Subcutaneous abdominal adipose tissue (tissue), 5 donors: Measurements from ENCODE around the gene ANO7.

Source experiments
- H3K27ac ChIP-seq: one replicate; pipeline ENCODE4 v1.7.0; 2013; ENCODE audit warnings: low read depth, mild to moderate bottlenecking, inconsistent platforms, low read length, moderate library complexity
- H3K27me3 ChIP-seq, 5 donors: one replicate each; pipeline ENCODE4 v1.7.0; 2013; ENCODE audit warnings: low read length in 5 of 5, inconsistent platforms in 1 of 5; ENCODE audit not compliant: control insufficient read depth in 5 of 5, insufficient read depth in 4 of 5
- H3K36me3 ChIP-seq, 5 donors: one replicate each; pipeline ENCODE4 v1.7.0; 2013; ENCODE audit warnings: low read length in 5 of 5; ENCODE audit not compliant: control insufficient read depth in 5 of 5, insufficient read depth in 5 of 5
- H3K4me1 ChIP-seq, 5 donors: one replicate each; pipeline ENCODE4 v1.7.0; 2013; ENCODE audit warnings: low read length in 5 of 5, mild to moderate bottlenecking in 3 of 5, moderate library complexity in 1 of 5; ENCODE audit not compliant: control insufficient read depth in 5 of 5, insufficient read depth in 5 of 5
- H3K4me3 ChIP-seq, 5 donors: one replicate each; pipeline ENCODE4 v1.7.0; 2013; ENCODE audit warnings: low read length in 5 of 5, low read depth in 1 of 5
- H3K9ac ChIP-seq, 5 donors: one replicate each; pipeline ENCODE4 v1.7.0; 2013; ENCODE audit warnings: low read length in 5 of 5, mild to moderate bottlenecking in 4 of 5, moderate library complexity in 3 of 5
- H3K9me3 ChIP-seq, 5 donors: one replicate each; pipeline ENCODE4 v1.7.0; 2013; ENCODE audit warnings: low read length in 5 of 5; ENCODE audit not compliant: control insufficient read depth in 5 of 5
- donor health status: healthy.
- donor health status: healthy.
- donor health status: healthy.
- donor health status: healthy.
- donor health status: healthy.

ANO7 gene

GRCh38 chr2:241229563-241230401 is 41.3 kb downstream of the ANO7 start:
- no peak overlapping the region for H3K9ac ChIP-seq
- H3K27ac ChIP-seq: no peak overlapping the region
- no peaks in the 10 kb centered on the region for H3K27me3 ChIP-seq
- no peaks in the 10 kb centered on the region for H3K9me3 ChIP-seq
- H3K36me3 ChIP-seq: peaks cover 0 to 94% (median 86%) of the 10 kb centered on the region in 5 donors
- no peak overlapping the region for H3K4me3 ChIP-seq
- H3K4me1 ChIP-seq: peaks cover 2 to 24% (median 14%) of the 10 kb centered on the region in 5 donors

DNA sequence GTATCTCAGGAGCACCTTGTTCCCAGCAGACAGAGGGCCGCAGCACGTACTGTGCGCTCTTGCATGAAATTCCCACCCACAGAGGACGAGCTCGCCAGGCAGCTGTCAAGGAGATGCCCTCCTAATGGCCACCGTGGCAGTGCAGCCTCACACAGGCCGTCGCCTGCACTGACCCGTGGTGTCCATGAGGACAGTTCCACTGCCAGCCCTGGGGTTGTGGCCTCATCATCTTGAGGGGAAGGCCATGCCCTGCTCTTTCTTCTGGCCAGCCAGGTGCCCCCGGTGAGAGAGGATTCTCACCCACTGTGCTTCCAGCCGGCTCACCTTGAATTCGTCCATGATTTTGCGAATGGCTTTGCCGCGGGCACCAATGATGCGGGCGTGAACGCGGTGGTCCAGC is 42.0 kb downstream of the ANO7 start:
- H3K27ac ChIP-seq: no peak overlapping the region

DNA sequence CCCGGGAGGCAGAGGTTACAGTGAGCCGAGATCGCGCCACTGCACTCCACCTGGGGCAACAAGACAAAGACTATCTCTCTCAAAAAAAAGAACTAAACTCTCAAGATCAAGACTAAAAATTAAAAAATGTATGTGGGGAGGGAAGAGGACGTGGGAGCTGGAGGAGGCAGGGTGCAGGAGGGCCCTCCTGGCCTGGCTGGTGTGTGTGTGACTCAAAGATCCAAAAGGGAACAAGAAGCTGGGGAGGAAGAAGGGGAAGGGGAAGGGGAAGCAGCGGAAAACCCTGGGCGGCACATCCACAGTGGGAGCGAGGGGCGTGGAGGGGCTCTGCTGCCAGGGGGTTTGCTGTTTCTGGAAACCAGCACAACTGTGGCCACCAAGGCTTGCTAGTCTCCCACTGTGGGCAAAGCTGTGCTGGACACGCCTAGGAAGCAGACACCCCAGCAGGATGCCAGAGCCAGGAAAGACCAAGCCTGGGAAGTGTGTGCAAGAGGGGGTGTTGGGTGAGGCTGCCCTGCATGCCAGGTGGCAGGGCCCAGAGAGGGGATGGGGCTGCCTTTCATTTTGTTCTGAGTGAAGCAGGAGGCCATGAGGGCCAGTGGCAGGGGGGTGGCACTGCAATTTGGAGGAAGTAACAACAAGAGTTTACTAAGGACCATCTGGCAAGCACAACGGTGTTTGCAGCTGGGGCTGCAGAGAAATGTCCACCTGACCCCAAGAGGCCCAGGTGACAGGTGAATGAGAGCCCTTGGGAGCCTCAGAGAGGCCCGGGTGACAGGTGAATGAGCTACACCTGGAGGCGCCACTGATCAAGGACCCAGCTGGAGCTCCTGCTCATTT is 44.5 kb downstream of the ANO7 start:
- peaks cover 4 to 100% (median 93%) of the 10 kb centered on the region in 5 donors for H3K36me3 ChIP-seq

More for the DNA sequence above, 42.0 kb downstream of the ANO7 start:
- Histone ChIP-seq H3K36me3 (peaks cover 0 to 98% (median 91%) of the 10 kb centered on the region in 5 donors), H3K4me3 (no peak overlapping the region), H3K4me1 (peaks cover 4 to 24% (median 14%) of the 10 kb centered on the region in 5 donors), H3K9me3 (no peaks in the 10 kb centered on the region), H3K9ac (no peak overlapping the region), H3K27me3 (no peaks in the 10 kb centered on the region)

DNA sequence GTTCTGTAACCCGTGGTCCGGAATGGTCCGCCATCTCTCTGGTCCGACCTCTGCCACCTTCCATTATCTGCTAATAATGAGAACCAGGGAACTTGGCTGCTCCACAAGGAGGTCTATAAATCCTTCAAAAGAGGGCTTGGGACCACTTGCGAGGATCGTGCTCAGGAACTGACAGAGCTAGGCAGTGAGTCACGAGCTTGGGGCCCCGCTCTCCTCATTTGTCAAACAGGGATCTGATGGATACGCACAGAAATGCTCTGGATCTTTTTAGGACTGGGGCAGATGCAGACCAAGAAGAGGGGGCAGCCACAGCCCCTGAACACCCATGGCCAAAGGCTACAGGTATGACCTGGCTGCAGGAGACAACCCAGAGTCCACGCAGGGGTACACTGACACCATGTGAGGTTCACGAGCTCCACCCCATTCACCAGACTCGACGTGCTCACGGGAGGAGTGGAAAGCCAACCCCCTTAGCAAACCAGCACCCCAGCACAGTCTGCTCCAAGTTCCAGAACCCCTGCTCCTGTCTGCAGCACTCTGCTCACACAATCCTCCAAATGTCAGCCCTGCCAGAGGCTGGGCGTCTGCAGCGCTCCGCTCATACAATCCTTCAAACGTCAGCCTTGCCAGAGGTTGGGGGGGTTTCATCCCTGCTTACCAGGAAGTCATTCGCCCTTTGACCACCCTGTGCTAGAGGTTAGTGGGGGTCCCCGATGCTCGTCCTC is 45.8 kb downstream of the ANO7 start:
- no peak overlapping the region for H3K27ac ChIP-seq
- no peaks in the 10 kb centered on the region for H3K9me3 ChIP-seq
- H3K27me3 ChIP-seq: no peaks in the 10 kb centered on the region
- no peak overlapping the region for H3K4me3 ChIP-seq
- no peak overlapping the region for H3K9ac ChIP-seq
- peaks cover 7 to 100% (median 93%) of the 10 kb centered on the region in 5 donors for H3K36me3 ChIP-seq
- H3K4me1 ChIP-seq: peaks cover 4 to 24% (median 14%) of the 10 kb centered on the region in 5 donors

More for the DNA sequence above, 44.5 kb downstream of the ANO7 start:
- no peaks in the 10 kb centered on the region for H3K27me3 ChIP-seq
- peaks cover 4 to 24% (median 14%) of the 10 kb centered on the region in 5 donors for H3K4me1 ChIP-seq
- no peak overlapping the region for H3K4me3 ChIP-seq
- H3K9me3 ChIP-seq: no peaks in the 10 kb centered on the region
- no peak overlapping the region for H3K27ac ChIP-seq
- H3K9ac ChIP-seq: peak overlapping the region in 1 of 5 donors; percentile 4

GRCh38 chr2:241234962-241235740 is 46.7 kb downstream of the ANO7 start:
- H3K36me3 ChIP-seq: peaks cover 7 to 100% (median 93%) of the 10 kb centered on the region in 5 donors
- H3K9ac ChIP-seq: no peak overlapping the region

GRCh38 chr2:241235859-241236593 is 47.5 kb downstream of the ANO7 start:
- H3K36me3 ChIP-seq: peaks cover 10 to 100% (median 94%) of the 10 kb centered on the region in 5 donors

More at GRCh38 chr2:241234962-241235740, 46.7 kb downstream of the ANO7 start:
- H3K4me1 ChIP-seq: peaks cover 4 to 24% (median 14%) of the 10 kb centered on the region in 5 donors
- no peak overlapping the region for H3K4me3 ChIP-seq
- no peak overlapping the region for H3K27ac ChIP-seq
- H3K9me3 ChIP-seq: no peaks in the 10 kb centered on the region
- H3K27me3 ChIP-seq: no peaks in the 10 kb centered on the region

GRCh38 chr2:241237047-241237446 is 48.6 kb downstream of the ANO7 start:
- Histone ChIP-seq H3K9ac (no peak overlapping the region), H3K9me3 (no peaks in the 10 kb centered on the region), H3K4me1 (peaks cover 4 to 16% (median 14%) of the 10 kb centered on the region in 5 donors), H3K27ac (no peak overlapping the region), H3K4me3 (no peak overlapping the region), H3K36me3 (peaks cover 16 to 98% (median 91%) of the 10 kb centered on the region in 5 donors), H3K27me3 (no peaks in the 10 kb centered on the region)

More at GRCh38 chr2:241235859-241236593, 47.5 kb downstream of the ANO7 start:
- Histone ChIP-seq H3K9me3 (no peaks in the 10 kb centered on the region), H3K27ac (no peak overlapping the region), H3K4me3 (no peak overlapping the region), H3K4me1 (peaks cover 4 to 24% (median 14%) of the 10 kb centered on the region in 5 donors), H3K9ac (peak overlapping the region in 1 of 5 donors; percentile 9), H3K27me3 (no peaks in the 10 kb centered on the region)

- H3K36me3 ChIP-seq: peaks cover 17 to 98% (median 95%) of the 10 kb centered on the region in 5 donors
- no peak overlapping the region for H3K4me3 ChIP-seq
Measured at GRCh38 chr2:241237949-241238371, 49.5 kb downstream of the ANO7 start.

More at GRCh38 chr2:241237949-241238371, 49.5 kb downstream of the ANO7 start:
- no peak overlapping the region for H3K27ac ChIP-seq
- H3K9ac ChIP-seq: no peak overlapping the region
- H3K27me3 ChIP-seq: no peaks in the 10 kb centered on the region
- no peaks in the 10 kb centered on the region for H3K9me3 ChIP-seq
- H3K4me1 ChIP-seq: peaks cover 4 to 14% (median 9%) of the 10 kb centered on the region in 5 donors
